Left ventricle myocardium inferior (tissue), 1 donor: ENCODE results near the gene SEZ6L2. TPM values are rescaled to one million over a fixed set of nuclear protein-coding genes. Genes with fewer than 3 reads are reported as not detected.

Experiments used
- DNase-seq: peaks from one replicate; pipeline ENCODE4 v3.0.0-alpha.2; 2020
- H3K27ac ChIP-seq: fragments of 200-600 bp; replicated peaks from 2 replicates; pipeline ENCODE4 v1.8.0; 2021
- H3K27me3 ChIP-seq: fragments of 200-600 bp; 2 replicates; pipeline ENCODE4 v1.8.0; 2021; ENCODE audit warnings: low read depth
- H3K36me3 ChIP-seq: fragments of 200-600 bp; 2 replicates; pipeline ENCODE4 v1.8.0; 2021
- H3K4me1 ChIP-seq: fragments of 200-600 bp; 2 replicates; pipeline ENCODE4 v1.8.0; 2021
- H3K4me3 ChIP-seq: fragments of 200-600 bp; 2 replicates; pipeline ENCODE4 v1.8.0; 2021; ENCODE audit warnings: mild to moderate bottlenecking, moderate library complexity
- H3K9me3 ChIP-seq: fragments of 200-600 bp; replicated peaks from 2 replicates; pipeline ENCODE4 v1.8.0; 2021
- CTCF ChIP-seq: fragments of 200-600 bp; IDR thresholded peaks from 2 replicates; pipeline ENCODE4 v1.8.0; 2021; ENCODE audit warnings: antibody characterized with exemption, mild to moderate bottlenecking, borderline replicate concordance
- intact Hi-C: fragments of 100-400 bp; cut with micrococcal nuclease; formaldehyde crosslinking; loops from one replicate; pipeline ENCODE4 v1.11.0; 2022
- total RNA-seq: library from RNA; stranded (reverse); fragmentation: NEBNext Ultra II Directional; extraction: Animal tissue kit (Norgen Biotek cat#: 25700); gene quantifications from one replicate; pipeline ENCODE4 v1.2.1, GENCODE V29; 2021
- donor health status: DM: no; HTN: yes; CAD: no; lungs with severe emphysema.

Gene SEZ6L2
- total RNA-seq, 1 donor from 2014 or later, result 0.38 TPM

- H3K27ac ChIP-seq, result peak within 1 kb of the TSS; percentile 94
- intact Hi-C loops, result no loop called here
Measured at GRCh38 chr16:29862884-29863668, 36.3 kb downstream of the SEZ6L2 start, which contains the start of gene CDIPT. TSS of gene CDIPT (minus strand) at chr16:29863226. CDS start at chr16:29862857, 369 bp downstream.

DNA sequence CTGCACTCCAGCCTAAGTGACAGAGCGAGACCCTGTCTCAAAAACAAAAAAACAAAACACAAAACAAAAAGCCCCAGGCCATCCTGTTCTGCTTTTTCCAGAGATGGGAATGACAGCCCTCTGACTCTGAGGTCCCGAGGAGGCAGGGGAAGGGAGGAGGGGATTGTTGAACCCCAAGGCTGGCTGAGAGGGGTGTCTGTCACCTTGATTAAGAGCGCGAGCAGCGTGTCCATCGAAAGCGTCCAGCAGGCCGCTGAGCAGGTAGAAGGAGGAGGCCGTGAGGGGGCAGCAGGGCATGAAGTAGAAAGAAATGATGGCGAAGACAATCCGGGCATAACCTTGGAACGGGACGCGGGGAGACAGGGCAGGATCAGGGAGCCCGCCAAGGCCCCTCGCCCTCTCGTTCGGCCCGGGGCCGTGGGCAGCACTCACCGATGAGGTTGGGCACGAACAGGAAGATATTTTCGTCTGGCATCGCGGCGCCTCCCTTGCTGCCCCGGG is 36.9 kb downstream of the SEZ6L2 start:
- H3K27ac ChIP-seq, result peak overlapping the region; percentile 94
- peaks cover 31% of the 10 kb centered on the region for H3K4me1 ChIP-seq
- H3K27me3 ChIP-seq, result no peaks in the 10 kb centered on the region
- TF ChIP-seq CTCF, result no peak
- peaks cover 33% of the 10 kb centered on the region for H3K36me3 ChIP-seq
- peak; percentile 24 for DNase-seq
- H3K4me3 ChIP-seq, result peak overlapping the region; percentile 95
- no peaks in the 10 kb centered on the region for H3K9me3 ChIP-seq
- intact Hi-C loops, result no loop called here

More at GRCh38 chr16:29862884-29863668, 36.3 kb downstream of the SEZ6L2 start, which contains the start of gene CDIPT:
- TF ChIP-seq CTCF, result peak; percentile 60
- Histone ChIP-seq H3K4me1 (peaks cover 31% of the 10 kb centered on the region), H3K4me3 (peak within 1 kb of the TSS; percentile 95), H3K36me3 (peaks cover 33% of the 10 kb centered on the region), H3K9me3 (no peaks in the 10 kb centered on the region), H3K27me3 (no peaks in the 10 kb centered on the region)
- DNase-seq, result peak; percentile 93

GRCh38 chr16:29860218-29860617 is 39.1 kb downstream of the SEZ6L2 start:
- Histone ChIP-seq H3K27ac (no peak overlapping the region), H3K9me3 (no peaks in the 10 kb centered on the region), H3K4me1 (peaks cover 38% of the 10 kb centered on the region), H3K4me3 (no peak overlapping the region), H3K27me3 (no peaks in the 10 kb centered on the region), H3K36me3 (peaks cover 33% of the 10 kb centered on the region)
- intact Hi-C loops, result no loop called here
- DNase-seq, result peak; percentile 41
- TF ChIP-seq CTCF, result no peak

GRCh38 chr16:29858974-29859373 is 40.4 kb downstream of the SEZ6L2 start:
- DNase-seq, result no peak
- H3K27me3 ChIP-seq, result no peaks in the 10 kb centered on the region
- H3K4me3 ChIP-seq, result no peak overlapping the region
- H3K27ac ChIP-seq, result no peak overlapping the region
- peaks cover 38% of the 10 kb centered on the region for H3K4me1 ChIP-seq
- intact Hi-C loops, result no loop called here
- TF ChIP-seq CTCF, result no peak
- H3K9me3 ChIP-seq, result no peaks in the 10 kb centered on the region
- peaks cover 33% of the 10 kb centered on the region for H3K36me3 ChIP-seq

DNA sequence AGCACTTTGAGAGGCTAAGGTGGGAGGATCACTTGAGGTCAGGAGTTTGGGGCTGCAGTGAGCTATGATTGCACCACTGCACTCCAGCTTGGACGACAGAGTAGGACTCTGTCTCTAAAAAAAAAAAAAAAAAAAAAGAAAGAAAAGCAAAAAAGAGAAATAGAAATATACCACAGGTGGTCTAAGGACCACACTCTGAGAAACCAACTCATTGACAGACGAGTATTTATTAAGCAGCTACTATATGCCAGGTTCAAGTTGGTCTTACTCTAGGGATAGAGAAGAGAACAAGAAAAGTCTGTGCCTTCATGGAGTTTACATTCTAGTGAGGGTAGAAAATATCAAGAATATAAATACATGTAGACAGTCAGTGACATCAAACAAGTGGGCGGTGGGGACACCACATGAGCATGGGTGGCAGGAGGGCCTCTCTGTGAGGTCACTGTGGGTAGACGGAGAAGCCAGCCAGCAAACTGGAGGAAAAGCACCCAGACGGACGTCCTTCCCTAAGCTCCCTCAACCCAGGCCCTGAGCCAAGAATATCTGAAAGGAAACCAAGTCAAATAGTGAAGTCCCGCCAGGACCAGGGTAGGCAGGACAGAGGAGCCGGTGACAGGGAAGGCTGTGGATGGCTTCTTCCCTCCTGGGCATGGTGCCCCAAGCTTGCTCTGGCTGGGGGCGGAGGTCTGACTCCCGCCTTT is 41.1 kb downstream of the SEZ6L2 start:
- TF ChIP-seq CTCF, result no peak
- no peaks in the 10 kb centered on the region for H3K27me3 ChIP-seq
- intact Hi-C loops, result no loop called here
- H3K9me3 ChIP-seq, result no peaks in the 10 kb centered on the region
- H3K4me1 ChIP-seq, result peaks cover 34% of the 10 kb centered on the region
- H3K27ac ChIP-seq, result no peak overlapping the region
- H3K4me3 ChIP-seq, result no peak overlapping the region
- peaks cover 33% of the 10 kb centered on the region for H3K36me3 ChIP-seq
- no peak for DNase-seq
